Measurements from ENCODE around the gene STYX.

DNA sequence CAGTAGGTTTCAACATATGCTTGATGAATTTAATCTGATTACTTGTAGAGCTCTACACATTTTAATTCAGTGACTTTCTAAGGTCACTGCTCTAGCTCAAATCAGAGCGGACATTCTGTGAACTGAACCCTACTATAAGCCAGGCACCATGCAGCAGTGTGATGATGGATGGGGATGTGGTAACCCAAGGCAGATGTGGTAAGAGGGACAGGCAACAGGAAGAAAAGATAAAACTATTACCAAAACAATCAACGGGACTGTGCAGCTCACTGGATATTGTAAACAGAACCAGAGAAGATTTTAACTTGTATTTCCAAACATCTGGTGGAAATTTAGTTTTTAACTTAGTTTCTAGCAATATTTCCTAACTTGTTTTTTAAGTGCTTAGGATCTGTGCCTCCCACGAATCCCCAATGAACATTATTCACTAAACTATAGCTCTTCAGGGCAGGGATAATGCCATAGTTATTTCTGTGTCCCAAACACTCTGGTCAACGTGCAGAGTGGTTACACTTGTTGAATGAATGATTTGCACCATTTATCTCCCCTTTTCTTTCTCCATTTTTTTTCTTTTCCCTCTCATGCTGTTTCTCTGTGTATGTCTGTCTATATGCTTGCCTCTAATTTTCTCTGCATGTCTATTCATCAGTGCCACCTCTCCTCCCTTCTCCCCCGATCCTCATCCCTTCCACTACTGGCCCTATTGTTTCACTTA is 37.6 kb upstream of the STYX start:
- TF ChIP-seq, protein P1, sequence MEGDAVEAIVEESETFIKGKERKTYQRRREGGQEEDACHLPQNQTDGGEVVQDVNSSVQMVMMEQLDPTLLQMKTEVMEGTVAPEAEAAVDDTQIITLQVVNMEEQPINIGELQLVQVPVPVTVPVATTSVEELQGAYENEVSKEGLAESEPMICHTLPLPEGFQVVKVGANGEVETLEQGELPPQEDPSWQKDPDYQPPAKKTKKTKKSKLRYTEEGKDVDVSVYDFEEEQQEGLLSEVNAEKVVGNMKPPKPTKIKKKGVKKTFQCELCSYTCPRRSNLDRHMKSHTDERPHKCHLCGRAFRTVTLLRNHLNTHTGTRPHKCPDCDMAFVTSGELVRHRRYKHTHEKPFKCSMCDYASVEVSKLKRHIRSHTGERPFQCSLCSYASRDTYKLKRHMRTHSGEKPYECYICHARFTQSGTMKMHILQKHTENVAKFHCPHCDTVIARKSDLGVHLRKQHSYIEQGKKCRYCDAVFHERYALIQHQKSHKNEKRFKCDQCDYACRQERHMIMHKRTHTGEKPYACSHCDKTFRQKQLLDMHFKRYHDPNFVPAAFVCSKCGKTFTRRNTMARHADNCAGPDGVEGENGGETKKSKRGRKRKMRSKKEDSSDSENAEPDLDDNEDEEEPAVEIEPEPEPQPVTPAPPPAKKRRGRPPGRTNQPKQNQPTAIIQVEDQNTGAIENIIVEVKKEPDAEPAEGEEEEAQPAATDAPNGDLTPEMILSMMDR (IDR thresholded peaks at IDR 0.05) = no peak
- no peak for TF ChIP-seq POLR2A (IDR thresholded peaks at IDR 0.05)
